ENCODE data around the gene LCNL1.

LCNL1 gene

GRCh38 chr9:136984464-136985026 lies 1.8 kb downstream of the LCNL1 start:
- Histone ChIP-seq H4K91ac (ENCODE audit: low read length) (no peak overlapping the region), H3K23ac (ENCODE audit: low read length in 2 of 2) (no peak overlapping the region), H3K4ac (ENCODE audit: low read depth in 1 of 2, low read length in 2 of 2) (no peak overlapping the region), H3K79me1 (replicated peaks; ENCODE audit: low read length, poor library complexity, severe bottlenecking) (no peaks in the 10 kb centered on the region), H2AFZ (ENCODE audit: low read depth, low read length) (no peak overlapping the region), H3K4me1 (ENCODE audit: control insufficient read depth, insufficient read depth, low read depth, low read length) (peaks cover 16% of the 10 kb centered on the region), H3K9me3 (ENCODE audit: control insufficient read depth, low read length) (no peaks in the 10 kb centered on the region), H2BK12ac (ENCODE audit: low read length in 2 of 2) (no peak overlapping the region), H3K27me3 (ENCODE audit: control insufficient read depth in 1 of 2, insufficient read depth in 1 of 2, low read length in 2 of 2) (peaks cover 37 to 45% of the 10 kb centered on the region in 2 experiments), H3K27ac (ENCODE audit: low read length, poor library complexity, severe bottlenecking) (no peak overlapping the region), H3K4me2 (ENCODE audit: low read length, poor library complexity, severe bottlenecking) (no peak overlapping the region), H3K18ac (ENCODE audit: low read depth in 1 of 2, low read length in 2 of 2) (no peak overlapping the region), H2BK120ac (ENCODE audit: low read depth, low read length) (no peak overlapping the region), H4K8ac (ENCODE audit: low read length) (no peak overlapping the region), H2BK15ac (ENCODE audit: low read depth, poor library complexity, severe bottlenecking) (no peak overlapping the region), H3K4me3 (ENCODE audit: insufficient read depth in 1 of 2, low read depth in 1 of 2, low read length in 2 of 2) (no peak overlapping the region), H3K9ac (ENCODE audit: low read length) (no peak overlapping the region), H3K14ac (ENCODE audit: low read length in 2 of 2) (no peak overlapping the region), H2BK5ac (ENCODE audit: low read depth, low read length, poor library complexity, severe bottlenecking) (no peak overlapping the region), H2AK5ac (ENCODE audit: low read length, severe bottlenecking) (no peak overlapping the region), H3K36me3 (ENCODE audit: control insufficient read depth in 1 of 2, insufficient read depth in 2 of 2, low read depth in 1 of 2, low read length in 2 of 2) (no peaks in the 10 kb centered on the region)
- WGBS = 61% methylated on average over 26 of the region's 29 CpGs
- no peak for DNase-seq

DNA sequence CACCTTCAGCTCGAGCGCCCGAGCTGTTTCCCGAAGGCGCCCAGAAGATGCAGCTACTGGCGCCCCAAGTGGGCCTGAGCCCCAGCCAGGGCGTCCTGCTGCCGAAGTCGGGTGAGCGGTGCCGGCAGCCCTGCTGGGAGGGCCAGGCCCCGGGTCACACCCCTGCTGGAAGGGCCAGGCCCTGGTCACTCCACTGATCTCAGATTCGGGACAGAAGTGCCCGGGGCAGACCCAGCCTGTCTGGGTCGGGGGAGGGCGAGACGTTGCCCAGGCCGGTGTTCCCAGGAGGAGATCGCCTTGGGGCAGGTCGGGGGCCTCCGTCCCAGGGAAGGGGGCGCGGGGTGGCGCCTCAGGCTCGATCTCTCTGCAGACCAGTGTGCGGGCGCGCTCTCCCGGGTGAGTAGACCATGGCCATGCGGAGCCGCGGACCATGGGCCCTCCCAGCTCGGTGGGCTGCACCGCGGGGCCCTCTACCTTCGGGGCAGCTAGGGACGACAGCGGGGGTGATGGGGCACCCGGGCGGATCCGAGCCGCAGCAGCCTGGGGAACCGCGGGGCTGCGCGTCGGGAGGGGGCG lies 2.3 kb downstream of the LCNL1 start:
- H3K4ac ChIP-seq (ENCODE audit: low read depth in 1 of 2, low read length in 2 of 2) = no peak overlapping the region
- WGBS = 14% methylated on average over 44 of the region's 48 CpGs
- H2AFZ ChIP-seq (ENCODE audit: low read depth, low read length) = no peak overlapping the region

GRCh38 chr9:136985853-136986252 lies 3.1 kb downstream of the LCNL1 start:
- no peak overlapping the region for H3K4ac ChIP-seq (ENCODE audit: low read depth in 1 of 2, low read length in 2 of 2)
- no peak overlapping the region for H3K27ac ChIP-seq (ENCODE audit: low read length, poor library complexity, severe bottlenecking)
- WGBS = 22% methylated on average over 30 of the region's 33 CpGs
- no peak overlapping the region for H3K14ac ChIP-seq (ENCODE audit: low read length in 2 of 2)
- no peak overlapping the region for H4K91ac ChIP-seq (ENCODE audit: low read length)
- no peak overlapping the region for H4K8ac ChIP-seq (ENCODE audit: low read length)
- H2BK120ac ChIP-seq (ENCODE audit: low read depth, low read length) = no peak overlapping the region
- H3K27me3 ChIP-seq (ENCODE audit: control insufficient read depth in 1 of 2, insufficient read depth in 1 of 2, low read length in 2 of 2) = peaks cover 37 to 40% of the 10 kb centered on the region in 2 experiments
- H3K36me3 ChIP-seq (ENCODE audit: control insufficient read depth in 1 of 2, insufficient read depth in 2 of 2, low read depth in 1 of 2, low read length in 2 of 2) = no peaks in the 10 kb centered on the region
- H2BK15ac ChIP-seq (ENCODE audit: low read depth, poor library complexity, severe bottlenecking) = no peak overlapping the region
- no peak overlapping the region for H3K4me3 ChIP-seq (ENCODE audit: insufficient read depth in 1 of 2, low read depth in 1 of 2, low read length in 2 of 2)
- no peak overlapping the region for H2AFZ ChIP-seq (ENCODE audit: low read depth, low read length)
- no peak overlapping the region for H2BK12ac ChIP-seq (ENCODE audit: low read length in 2 of 2)
- no peak overlapping the region for H3K4me2 ChIP-seq (ENCODE audit: low read length, poor library complexity, severe bottlenecking)
- no peak overlapping the region for H3K9ac ChIP-seq (ENCODE audit: low read length)
- H2AK5ac ChIP-seq (ENCODE audit: low read length, severe bottlenecking) = no peak overlapping the region
- H3K18ac ChIP-seq (ENCODE audit: low read depth in 1 of 2, low read length in 2 of 2) = no peak overlapping the region
- DNase-seq = no peak
- H3K79me1 ChIP-seq (replicated peaks; ENCODE audit: low read length, poor library complexity, severe bottlenecking) = no peaks in the 10 kb centered on the region
- H3K4me1 ChIP-seq (ENCODE audit: control insufficient read depth, insufficient read depth, low read depth, low read length) = peaks cover 16% of the 10 kb centered on the region
- no peak overlapping the region for H2BK5ac ChIP-seq (ENCODE audit: low read depth, low read length, poor library complexity, severe bottlenecking)
- H3K23ac ChIP-seq (ENCODE audit: low read length in 2 of 2) = no peak overlapping the region
- no peaks in the 10 kb centered on the region for H3K9me3 ChIP-seq (ENCODE audit: control insufficient read depth, low read length)

More for the DNA sequence above, 2.3 kb downstream of the LCNL1 start:
- peaks cover 16% of the 10 kb centered on the region for H3K4me1 ChIP-seq (ENCODE audit: control insufficient read depth, insufficient read depth, low read depth, low read length)
- no peak overlapping the region for H3K18ac ChIP-seq (ENCODE audit: low read depth in 1 of 2, low read length in 2 of 2)
- no peak overlapping the region for H3K4me3 ChIP-seq (ENCODE audit: insufficient read depth in 1 of 2, low read depth in 1 of 2, low read length in 2 of 2)
- H2BK120ac ChIP-seq (ENCODE audit: low read depth, low read length) = no peak overlapping the region
- DNase-seq = no peak
- H4K8ac ChIP-seq (ENCODE audit: low read length) = no peak overlapping the region
- no peak overlapping the region for H2BK12ac ChIP-seq (ENCODE audit: low read length in 2 of 2)
- H2BK5ac ChIP-seq (ENCODE audit: low read depth, low read length, poor library complexity, severe bottlenecking) = no peak overlapping the region
- H3K4me2 ChIP-seq (ENCODE audit: low read length, poor library complexity, severe bottlenecking) = peak overlapping the region; percentile 26
- H2BK15ac ChIP-seq (ENCODE audit: low read depth, poor library complexity, severe bottlenecking) = no peak overlapping the region
- no peak overlapping the region for H3K9ac ChIP-seq (ENCODE audit: low read length)
- H3K79me1 ChIP-seq (replicated peaks; ENCODE audit: low read length, poor library complexity, severe bottlenecking) = no peaks in the 10 kb centered on the region
- no peak overlapping the region for H3K27ac ChIP-seq (ENCODE audit: low read length, poor library complexity, severe bottlenecking)
- H4K91ac ChIP-seq (ENCODE audit: low read length) = no peak overlapping the region
- peak overlapping the region in 1 of 2 experiments; percentile 69 for H3K14ac ChIP-seq (ENCODE audit: low read length in 2 of 2)
- peaks cover 37 to 40% of the 10 kb centered on the region in 2 experiments for H3K27me3 ChIP-seq (ENCODE audit: control insufficient read depth in 1 of 2, insufficient read depth in 1 of 2, low read length in 2 of 2)
- H3K23ac ChIP-seq (ENCODE audit: low read length in 2 of 2) = peak overlapping the region in 1 of 2 experiments; percentile 56
- no peaks in the 10 kb centered on the region for H3K36me3 ChIP-seq (ENCODE audit: control insufficient read depth in 1 of 2, insufficient read depth in 2 of 2, low read depth in 1 of 2, low read length in 2 of 2)
- no peaks in the 10 kb centered on the region for H3K9me3 ChIP-seq (ENCODE audit: control insufficient read depth, low read length)
- H2AK5ac ChIP-seq (ENCODE audit: low read length, severe bottlenecking) = no peak overlapping the region

GRCh38 chr9:136988872-136989271 lies 6.1 kb downstream of the LCNL1 start:
- Histone ChIP-seq H2BK5ac (ENCODE audit: low read depth, low read length, poor library complexity, severe bottlenecking) (no peak overlapping the region), H2AFZ (ENCODE audit: low read depth, low read length) (no peak overlapping the region), H3K18ac (ENCODE audit: low read depth in 1 of 2, low read length in 2 of 2) (no peak overlapping the region), H4K91ac (ENCODE audit: low read length) (no peak overlapping the region), H4K8ac (ENCODE audit: low read length) (no peak overlapping the region), H3K4ac (ENCODE audit: low read depth in 1 of 2, low read length in 2 of 2) (no peak overlapping the region), H3K9me3 (ENCODE audit: control insufficient read depth, low read length) (no peaks in the 10 kb centered on the region), H3K4me2 (ENCODE audit: low read length, poor library complexity, severe bottlenecking) (no peak overlapping the region), H2AK5ac (ENCODE audit: low read length, severe bottlenecking) (no peak overlapping the region), H3K79me1 (replicated peaks; ENCODE audit: low read length, poor library complexity, severe bottlenecking) (peaks cover 12% of the 10 kb centered on the region), H2BK15ac (ENCODE audit: low read depth, poor library complexity, severe bottlenecking) (no peak overlapping the region), H3K9ac (ENCODE audit: low read length) (no peak overlapping the region), H3K4me1 (ENCODE audit: control insufficient read depth, insufficient read depth, low read depth, low read length) (peaks cover 29% of the 10 kb centered on the region), H2BK12ac (ENCODE audit: low read length in 2 of 2) (peak overlapping the region in 1 of 2 experiments; percentile 41), H2BK120ac (ENCODE audit: low read depth, low read length) (no peak overlapping the region), H3K4me3 (ENCODE audit: insufficient read depth in 1 of 2, low read depth in 1 of 2, low read length in 2 of 2) (no peak overlapping the region), H3K27ac (ENCODE audit: low read length, poor library complexity, severe bottlenecking) (no peak overlapping the region), H3K23ac (ENCODE audit: low read length in 2 of 2) (no peak overlapping the region), H3K36me3 (ENCODE audit: control insufficient read depth in 1 of 2, insufficient read depth in 2 of 2, low read depth in 1 of 2, low read length in 2 of 2) (peaks cover 0 to 7% of the 10 kb centered on the region in 2 experiments), H3K27me3 (ENCODE audit: control insufficient read depth in 1 of 2, insufficient read depth in 1 of 2, low read length in 2 of 2) (peaks cover 21 to 27% of the 10 kb centered on the region in 2 experiments), H3K14ac (ENCODE audit: low read length in 2 of 2) (no peak overlapping the region)
- DNase-seq = no peak
- 97% methylated on average over 4 of the region's 4 CpGs for WGBS
